T follicular helper cell (primary cell): Measurements from ENCODE around the gene N4BP2L1.
"Not testable (repeated sequence)": the region's sequence is repeated elsewhere in the genome, so short reads cannot be mapped to it uniquely, and the experiment has no call there.

Experiments used
- DNase-seq: peaks from one replicate; pipeline ENCODE4 v3.0.0-alpha.2; 2020; ENCODE audit warnings: low read depth

Gene N4BP2L1

DNA sequence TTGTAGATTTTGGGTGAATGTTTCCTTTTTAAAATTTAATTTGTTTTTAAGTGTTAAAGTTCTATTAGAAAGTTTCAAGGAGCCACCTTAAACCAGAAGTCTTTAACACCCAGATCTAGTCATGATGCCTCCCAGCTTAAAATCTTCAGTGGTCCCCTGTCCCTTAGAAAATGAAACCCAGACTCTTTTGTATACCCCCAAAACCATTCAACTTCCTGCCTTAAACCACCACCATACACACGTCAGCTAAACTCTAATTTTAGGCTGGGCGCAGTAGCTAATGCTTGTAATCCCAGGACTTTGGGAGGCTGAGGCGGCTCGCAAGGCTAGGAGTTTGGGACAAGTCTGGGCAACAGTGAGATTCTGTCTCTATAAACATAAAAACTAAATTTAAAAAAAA is 37.9 kb downstream of the N4BP2L1 start:
- DNase-seq = no peak

- no peak for DNase-seq
Measured at GRCh38 chr13:32385410-32385809, 42.5 kb downstream of the N4BP2L1 start.

DNA sequence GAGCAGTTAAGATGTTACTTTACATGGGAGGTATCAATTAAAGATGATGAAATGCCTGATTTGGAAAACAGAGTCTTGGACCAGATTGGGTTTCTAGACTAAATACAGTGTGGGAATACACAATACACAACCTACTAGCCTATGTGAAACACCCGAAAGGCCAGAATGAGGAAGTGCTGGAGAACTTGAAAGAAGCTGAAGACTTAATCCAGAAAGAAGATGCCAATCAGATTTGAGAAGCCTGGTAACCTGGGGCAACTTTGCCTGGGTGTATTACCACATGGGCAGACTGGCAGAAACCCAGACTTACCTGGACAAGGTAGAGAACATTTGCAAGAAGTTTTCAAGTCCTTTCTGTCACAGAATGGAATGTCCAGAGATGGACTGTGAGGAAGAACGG is 43.2 kb downstream of the N4BP2L1 start:
- DNase-seq = no peak

GRCh38 chr13:32383836-32384618 is 43.9 kb downstream of the N4BP2L1 start:
- no peak for DNase-seq

- DNase-seq = no peak
Measured at GRCh38 chr13:32381539-32381938, 46.4 kb downstream of the N4BP2L1 start.

DNA sequence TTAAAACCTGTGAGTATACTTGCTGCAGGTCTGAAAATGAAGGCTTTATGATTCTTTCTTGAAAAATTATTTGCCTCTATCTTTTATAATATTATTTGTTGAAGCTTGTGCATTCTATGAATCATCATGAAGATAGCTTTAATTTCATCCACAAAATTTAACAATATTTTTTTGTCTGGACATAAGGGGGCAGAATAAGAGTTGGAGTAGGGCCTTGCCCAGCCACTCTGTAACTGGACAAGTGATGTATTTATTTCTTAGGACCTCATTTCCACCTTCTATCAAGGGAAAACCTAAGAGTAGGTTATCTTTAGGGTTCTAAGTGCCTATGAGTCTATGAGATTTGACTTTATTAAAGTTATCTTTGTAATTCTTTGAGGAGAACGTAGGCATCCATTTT is 49.9 kb downstream of the N4BP2L1 start:
- DNase-seq = no peak

DNA sequence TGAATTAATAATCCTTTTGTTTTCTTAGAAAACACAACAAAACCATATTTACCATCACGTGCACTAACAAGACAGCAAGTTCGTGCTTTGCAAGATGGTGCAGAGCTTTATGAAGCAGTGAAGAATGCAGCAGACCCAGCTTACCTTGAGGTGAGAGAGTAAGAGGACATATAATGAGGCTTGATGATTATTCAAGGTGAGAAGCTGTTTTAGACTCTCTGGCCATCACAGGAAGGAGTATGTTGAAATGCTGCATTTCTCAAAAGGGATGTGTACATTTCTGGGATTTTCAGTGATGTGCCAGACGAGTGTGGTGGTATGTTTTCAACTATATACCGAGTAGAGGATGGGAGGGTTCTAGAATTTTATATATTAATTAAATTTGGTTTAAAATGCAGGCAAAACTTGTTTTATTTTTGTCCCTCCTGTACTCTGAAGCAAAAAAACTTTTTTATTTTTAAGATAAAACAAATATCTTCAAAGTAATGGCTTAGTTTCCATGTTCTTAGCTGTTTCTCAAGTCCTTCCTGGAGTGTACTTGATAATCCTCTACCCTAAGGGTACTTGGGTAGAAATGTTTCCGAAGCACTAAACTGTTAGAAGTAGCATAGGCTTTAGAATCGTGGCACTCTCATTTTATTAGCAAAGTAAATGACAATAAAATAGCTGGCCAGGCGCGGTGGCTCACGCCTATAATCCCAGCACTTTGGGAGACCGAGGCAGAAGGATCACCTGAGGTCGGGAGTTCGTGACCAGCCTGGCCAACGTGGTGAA is 51.1 kb downstream of the N4BP2L1 start:
- DNase-seq = no peak

- DNase-seq = no peak
Measured at GRCh38 chr13:32370805-32371204, 57.1 kb downstream of the N4BP2L1 start.

DNA sequence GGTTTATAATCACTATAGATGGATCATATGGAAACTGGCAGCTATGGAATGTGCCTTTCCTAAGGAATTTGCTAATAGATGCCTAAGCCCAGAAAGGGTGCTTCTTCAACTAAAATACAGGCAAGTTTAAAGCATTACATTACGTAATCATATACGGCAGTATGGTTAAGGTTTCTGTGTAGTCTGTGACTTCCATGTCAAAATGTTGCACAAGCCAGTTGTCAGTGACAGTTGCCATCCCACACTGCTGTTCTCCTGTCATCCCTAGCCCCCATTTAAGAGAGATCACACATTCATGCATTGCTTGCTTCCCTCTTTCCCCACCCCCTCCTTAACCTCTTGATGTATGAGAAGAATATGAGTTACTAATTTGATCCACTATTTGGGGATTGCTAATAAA is 65.4 kb downstream of the N4BP2L1 start:
- no peak for DNase-seq

GRCh38 chr13:32355935-32356334 is 72.0 kb downstream of the N4BP2L1 start:
- not testable (repeated sequence) for DNase-seq

- DNase-seq = no peak
Measured at GRCh38 chr13:32354040-32354439, 73.9 kb downstream of the N4BP2L1 start.

DNA sequence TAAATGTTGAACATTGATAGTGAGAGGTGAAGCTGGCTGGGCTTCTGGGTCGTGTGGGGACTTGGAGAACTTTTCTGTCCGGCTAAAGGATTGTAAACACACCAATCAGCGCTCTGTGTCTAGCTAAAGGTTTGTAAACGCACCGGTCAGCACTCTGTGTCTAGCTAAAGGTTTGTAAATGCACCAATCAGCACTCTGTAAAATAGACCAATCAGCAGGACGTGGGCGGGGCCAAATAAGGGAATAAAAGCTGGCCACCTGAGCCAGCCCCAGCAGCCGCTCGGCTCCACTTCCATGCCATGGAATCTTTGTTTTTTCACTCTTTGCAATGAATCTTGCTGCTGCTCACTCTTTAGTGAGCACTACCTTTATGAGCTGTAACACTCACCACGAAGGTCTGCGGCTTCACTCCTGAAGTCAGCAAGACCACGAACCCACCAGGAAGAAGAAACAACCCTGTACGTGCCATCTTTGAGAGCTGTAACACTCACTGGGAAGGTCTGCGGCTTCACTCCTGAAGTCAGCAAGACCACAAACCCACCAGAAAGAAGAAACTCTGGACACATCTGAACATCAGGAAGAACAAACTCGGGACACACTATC is 77.0 kb downstream of the N4BP2L1 start:
- not testable (repeated sequence) for DNase-seq
